ENCODE data around the gene SMTNL2.
"Not testable (repeated sequence)": the region's sequence is repeated elsewhere in the genome, so short reads cannot be mapped to it uniquely, and the experiment has no call there.

The SMTNL2 gene

DNA sequence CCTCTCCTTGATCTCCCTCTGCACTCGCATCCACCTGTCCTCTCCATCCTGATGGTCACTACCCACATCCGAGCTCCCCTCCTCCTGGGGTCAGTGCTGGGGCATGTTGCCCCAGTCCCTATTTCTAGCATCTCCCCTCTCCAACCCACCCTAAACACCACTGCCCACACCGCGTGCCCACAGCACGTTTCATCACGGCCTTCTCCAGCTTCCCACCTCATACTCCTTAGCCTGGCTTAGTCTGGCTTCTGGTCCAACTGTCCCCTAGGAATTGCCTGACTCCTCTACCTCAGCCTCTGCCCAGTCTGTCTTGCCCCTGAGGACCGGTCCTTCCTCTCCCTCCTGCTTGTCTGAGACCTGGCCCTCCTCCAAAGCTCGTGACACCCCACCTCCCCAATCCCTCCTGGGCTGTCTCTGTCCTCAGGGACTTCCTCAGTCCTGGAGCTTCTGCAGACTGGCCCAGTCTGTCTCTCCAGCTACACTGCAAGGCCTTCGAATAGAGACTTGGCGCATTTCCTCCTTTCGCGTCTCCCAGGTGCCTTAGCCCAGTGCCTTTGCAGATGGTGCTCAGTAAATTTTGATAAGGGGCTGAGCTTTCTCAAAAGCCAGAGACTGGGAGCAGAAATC is 52.3 kb downstream of the SMTNL2 start:
- Histone ChIP-seq H3K27ac (ENCODE audit: low read length) (no peak overlapping the region), H3K9me2 (replicated peaks; ENCODE audit: insufficient read depth, low read length) (no peaks in the 10 kb centered on the region), H3K79me2 (ENCODE audit: low read length) (no peaks in the 10 kb centered on the region), H4K20me1 (ENCODE audit: insufficient read depth, low read length) (no peaks in the 10 kb centered on the region), H3K4me1 (ENCODE audit: low read length) (peaks cover 4% of the 10 kb centered on the region; the same call in 1 of the 2 replicates), H3K36me3 (replicated peaks; ENCODE audit: insufficient read depth, low read length) (no peaks in the 10 kb centered on the region), H3K9ac (ENCODE audit: low read length) (no peak overlapping the region), H3K4me3 (ENCODE audit: low read length) (no peak overlapping the region), H3K27me3 (replicated peaks; ENCODE audit: insufficient read depth, low read length) (peaks cover 54% of the 10 kb centered on the region), H3F3A (ENCODE audit: insufficient read depth, low read length) (no peaks in the 10 kb centered on the region), H3K4me2 (ENCODE audit: low read depth, low read length) (peak overlapping the region; percentile 41; the same call in 1 of the 2 replicates), H3K9me3 (replicated peaks; ENCODE audit: insufficient read depth, low read length) (no peaks in the 10 kb centered on the region), H2AFZ (ENCODE audit: low read length) (no peak overlapping the region)
- TF ChIP-seq, protein P1, sequence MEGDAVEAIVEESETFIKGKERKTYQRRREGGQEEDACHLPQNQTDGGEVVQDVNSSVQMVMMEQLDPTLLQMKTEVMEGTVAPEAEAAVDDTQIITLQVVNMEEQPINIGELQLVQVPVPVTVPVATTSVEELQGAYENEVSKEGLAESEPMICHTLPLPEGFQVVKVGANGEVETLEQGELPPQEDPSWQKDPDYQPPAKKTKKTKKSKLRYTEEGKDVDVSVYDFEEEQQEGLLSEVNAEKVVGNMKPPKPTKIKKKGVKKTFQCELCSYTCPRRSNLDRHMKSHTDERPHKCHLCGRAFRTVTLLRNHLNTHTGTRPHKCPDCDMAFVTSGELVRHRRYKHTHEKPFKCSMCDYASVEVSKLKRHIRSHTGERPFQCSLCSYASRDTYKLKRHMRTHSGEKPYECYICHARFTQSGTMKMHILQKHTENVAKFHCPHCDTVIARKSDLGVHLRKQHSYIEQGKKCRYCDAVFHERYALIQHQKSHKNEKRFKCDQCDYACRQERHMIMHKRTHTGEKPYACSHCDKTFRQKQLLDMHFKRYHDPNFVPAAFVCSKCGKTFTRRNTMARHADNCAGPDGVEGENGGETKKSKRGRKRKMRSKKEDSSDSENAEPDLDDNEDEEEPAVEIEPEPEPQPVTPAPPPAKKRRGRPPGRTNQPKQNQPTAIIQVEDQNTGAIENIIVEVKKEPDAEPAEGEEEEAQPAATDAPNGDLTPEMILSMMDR (IDR thresholded peaks at IDR 0.05; ENCODE audit: low read length), result no peak
- TF ChIP-seq EZH2 (optimal IDR thresholded peaks at IDR 0.05; ENCODE audit: low read depth, low read length), result no peak
- TF ChIP-seq EZH2phosphoT487 (IDR thresholded peaks at IDR 0.05; ENCODE audit: low read length), result no peak
- DNase-seq, result no peak

DNA sequence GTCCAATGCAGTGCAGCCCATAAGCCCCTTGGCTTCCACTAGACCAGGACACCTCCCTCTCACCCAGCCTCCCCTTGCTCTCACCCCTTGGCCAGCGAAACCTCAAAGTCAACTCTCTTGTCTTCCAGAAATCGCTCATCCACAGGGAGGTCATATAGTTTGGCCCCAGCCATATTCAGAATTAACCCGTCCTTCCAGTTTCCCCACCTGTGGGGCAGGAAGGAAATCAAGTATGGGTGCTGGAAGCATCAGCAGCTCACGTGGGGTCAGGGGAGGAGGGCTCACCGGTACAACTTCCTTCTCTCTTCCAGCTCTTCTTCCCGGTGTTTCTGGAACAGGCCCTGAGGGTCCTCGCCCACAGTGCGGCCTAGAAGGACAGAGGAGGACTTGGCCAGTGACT is 54.4 kb downstream of the SMTNL2 start:
- not testable (repeated sequence) for H3K36me3 ChIP-seq (replicated peaks; ENCODE audit: insufficient read depth, low read length); H4K20me1 ChIP-seq (ENCODE audit: insufficient read depth, low read length); H3K9ac ChIP-seq (ENCODE audit: low read length); H3K4me1 ChIP-seq (ENCODE audit: low read length); H3F3A ChIP-seq (ENCODE audit: insufficient read depth, low read length); H3K9me2 ChIP-seq (replicated peaks; ENCODE audit: insufficient read depth, low read length); DNase-seq; H2AFZ ChIP-seq (ENCODE audit: low read length); H3K27ac ChIP-seq (ENCODE audit: low read length); H3K9me3 ChIP-seq (replicated peaks; ENCODE audit: insufficient read depth, low read length); H3K4me3 ChIP-seq (ENCODE audit: low read length); H3K4me2 ChIP-seq (ENCODE audit: low read depth, low read length); H3K79me2 ChIP-seq (ENCODE audit: low read length)
- peaks cover 66% of the 10 kb centered on the region for H3K27me3 ChIP-seq (replicated peaks; ENCODE audit: insufficient read depth, low read length)

DNA sequence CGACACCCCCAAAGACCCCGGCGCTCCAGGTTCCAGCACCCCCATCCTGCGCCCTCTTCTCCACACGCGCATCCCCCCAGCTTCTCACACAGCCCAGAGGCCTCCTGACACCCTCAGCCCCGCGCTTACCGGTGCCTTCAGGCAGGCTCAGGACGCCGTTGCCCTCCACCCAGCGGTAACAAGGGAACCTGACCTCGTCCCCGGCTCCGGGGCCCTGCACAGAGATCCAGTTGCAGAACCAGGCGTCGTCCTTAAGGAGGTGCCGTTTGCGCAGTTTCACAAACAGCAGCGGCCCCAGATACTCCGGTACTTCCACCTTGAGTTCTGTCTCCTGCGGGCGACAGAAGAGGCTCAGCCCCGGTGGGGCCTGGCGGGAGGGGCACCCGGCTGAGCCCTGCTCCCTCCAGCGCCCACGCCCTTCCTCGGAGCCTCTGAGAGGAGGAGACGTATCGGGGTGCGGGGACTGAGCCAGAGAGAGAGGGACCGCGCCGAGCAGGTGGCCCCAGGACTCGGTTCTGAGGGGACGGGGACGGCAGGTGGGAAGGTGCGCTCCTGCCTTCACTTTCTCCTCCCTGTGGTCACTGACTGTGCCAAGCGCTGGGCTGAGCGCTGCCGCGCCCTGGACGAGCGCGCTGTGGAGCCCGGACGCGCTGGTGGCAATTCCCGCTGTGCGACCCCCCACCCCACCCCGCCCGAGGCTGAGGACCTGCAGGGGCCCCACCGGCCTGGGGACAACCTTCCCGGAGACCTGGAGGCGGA is 55.2 kb downstream of the SMTNL2 start:
- peaks cover 70% of the 10 kb centered on the region for H3K27me3 ChIP-seq (replicated peaks; ENCODE audit: insufficient read depth, low read length)
- not testable (repeated sequence) for H3K4me1 ChIP-seq (ENCODE audit: low read length); H3K27ac ChIP-seq (ENCODE audit: low read length); H3K9me3 ChIP-seq (replicated peaks; ENCODE audit: insufficient read depth, low read length); H3K9ac ChIP-seq (ENCODE audit: low read length); H3K4me2 ChIP-seq (ENCODE audit: low read depth, low read length); H3K79me2 ChIP-seq (ENCODE audit: low read length); H3F3A ChIP-seq (ENCODE audit: insufficient read depth, low read length); H3K4me3 ChIP-seq (ENCODE audit: low read length); H2AFZ ChIP-seq (ENCODE audit: low read length); DNase-seq; H4K20me1 ChIP-seq (ENCODE audit: insufficient read depth, low read length); H3K36me3 ChIP-seq (replicated peaks; ENCODE audit: insufficient read depth, low read length); H3K9me2 ChIP-seq (replicated peaks; ENCODE audit: insufficient read depth, low read length)

DNA sequence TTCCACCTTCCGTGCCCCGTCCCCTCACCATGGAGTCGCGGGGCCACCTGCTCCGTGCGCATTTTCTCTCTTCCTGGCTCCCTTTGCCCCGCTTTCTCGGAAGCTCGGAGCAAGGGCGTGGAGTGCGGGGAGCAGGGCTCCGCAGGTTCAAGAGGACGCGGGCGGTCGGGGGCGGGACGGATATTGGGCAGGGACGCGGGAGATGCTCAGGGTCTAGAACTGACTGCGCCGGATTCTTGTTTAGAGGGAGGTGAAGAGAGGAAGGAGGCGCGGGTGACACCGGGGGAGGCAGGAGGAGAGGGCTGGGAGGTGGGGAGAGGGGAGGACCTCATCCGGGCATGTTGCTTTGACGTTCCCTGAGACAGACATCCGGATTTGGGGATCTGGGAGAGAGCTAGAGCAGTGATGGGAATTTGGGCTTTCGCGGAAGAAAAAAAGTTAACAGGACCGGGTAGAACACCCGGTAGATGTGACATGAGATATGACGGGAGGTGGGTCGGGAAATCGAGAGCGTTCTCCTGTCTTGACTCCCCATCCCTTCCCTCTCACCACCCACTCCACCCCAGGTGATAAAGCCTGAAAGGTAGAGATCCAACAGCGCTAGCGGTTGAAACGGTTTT is 56.4 kb downstream of the SMTNL2 start:
- not testable (repeated sequence) for H2AFZ ChIP-seq (ENCODE audit: low read length); H3K4me3 ChIP-seq (ENCODE audit: low read length); H3K36me3 ChIP-seq (replicated peaks; ENCODE audit: insufficient read depth, low read length); H3K9me3 ChIP-seq (replicated peaks; ENCODE audit: insufficient read depth, low read length); H4K20me1 ChIP-seq (ENCODE audit: insufficient read depth, low read length); DNase-seq; H3K4me1 ChIP-seq (ENCODE audit: low read length); H3K9ac ChIP-seq (ENCODE audit: low read length); H3K9me2 ChIP-seq (replicated peaks; ENCODE audit: insufficient read depth, low read length); H3K79me2 ChIP-seq (ENCODE audit: low read length); H3K4me2 ChIP-seq (ENCODE audit: low read depth, low read length); H3F3A ChIP-seq (ENCODE audit: insufficient read depth, low read length); H3K27ac ChIP-seq (ENCODE audit: low read length)
- peaks cover 61% of the 10 kb centered on the region for H3K27me3 ChIP-seq (replicated peaks; ENCODE audit: insufficient read depth, low read length)

Data from MM.1S (cell line).